Measurements from ENCODE around the gene ZNF831.
A peak's percentile ranks its signal among the peaks of the same experiment; 100 is the strongest.

The ZNF831 gene

DNA sequence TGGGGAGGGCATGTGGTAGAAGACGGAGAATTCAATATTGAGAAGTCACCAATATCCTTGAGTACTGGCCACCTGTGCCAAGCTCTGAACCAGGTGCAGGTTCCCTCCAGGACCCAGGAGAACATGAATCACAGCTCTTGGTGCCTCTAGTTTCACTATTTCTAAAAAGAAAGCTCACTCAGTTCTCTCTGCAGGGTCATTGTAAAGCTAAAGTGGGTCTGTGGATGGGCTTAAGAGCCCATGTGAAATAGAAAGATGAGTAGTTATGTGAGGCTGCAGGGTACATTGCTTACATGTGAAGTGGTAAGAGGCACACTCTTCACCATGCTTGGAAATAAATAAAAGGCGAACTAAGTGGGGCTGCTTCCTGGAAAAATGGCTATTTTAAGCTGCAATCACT is 43.6 kb downstream of the ZNF831 start:
- intact Hi-C loops (cut with DNase I), result loop anchor here (1.0 to 5.0 kb wide), 2 partner anchors 119 to 340 kb away; no protein-coding TSS in a partner anchor
- no peak for DNase-seq

GRCh38 chr20:59207742-59208357 is 44.2 kb downstream of the ZNF831 start:
- intact Hi-C loops (cut with DNase I), result loop anchor here (1.0 to 5.0 kb wide), 2 partner anchors 120 to 341 kb away; no protein-coding TSS in a partner anchor
- DNase-seq, result peak in 6 of 10 donors; percentile 54 to 92 (median 65)

- DNase-seq, result no peak
These were observed 46.6 kb downstream of the ZNF831 start for GRCh38 chr20:59210186-59210585.

DNA sequence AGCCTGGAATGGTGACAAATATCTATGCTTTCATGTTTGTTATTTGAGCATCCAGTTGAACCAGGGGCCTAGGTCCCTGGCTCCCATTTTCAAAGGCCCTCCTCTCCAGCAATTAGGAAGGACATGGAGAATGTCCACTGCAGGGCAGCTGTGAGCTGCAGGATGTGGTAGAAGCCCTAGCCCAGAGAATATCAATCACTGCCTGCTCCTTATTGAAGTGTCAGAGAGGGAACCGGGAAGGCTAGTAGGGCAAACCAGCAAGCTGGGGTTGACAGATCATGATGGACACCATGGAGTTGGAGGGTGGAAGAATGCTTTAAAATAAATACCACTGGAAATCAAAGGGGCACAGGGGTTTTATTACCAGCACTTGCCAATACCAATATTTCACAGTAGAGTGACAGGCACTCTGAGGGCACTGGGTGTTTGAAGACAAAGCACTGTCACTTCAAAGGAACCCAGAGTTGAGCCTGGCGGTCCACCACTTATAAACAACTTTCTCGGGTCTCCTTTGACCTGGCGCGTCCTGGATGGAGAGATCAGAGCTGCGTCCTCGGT is 47.7 kb downstream of the ZNF831 start:
- no peak for DNase-seq
- intact Hi-C loops (cut with DNase I), result no loop called here

More at GRCh38 chr20:59210186-59210585, 46.6 kb downstream of the ZNF831 start:
- intact Hi-C loops (cut with DNase I), result no loop called here

- intact Hi-C loops (cut with DNase I), result no loop called here
- DNase-seq, result no peak
These were observed 50.5 kb downstream of the ZNF831 start for GRCh38 chr20:59214073-59214472.

- intact Hi-C loops (cut with DNase I), result no loop called here
- DNase-seq, result no peak
These were observed 51.3 kb downstream of the ZNF831 start for GRCh38 chr20:59214606-59215547.

DNA sequence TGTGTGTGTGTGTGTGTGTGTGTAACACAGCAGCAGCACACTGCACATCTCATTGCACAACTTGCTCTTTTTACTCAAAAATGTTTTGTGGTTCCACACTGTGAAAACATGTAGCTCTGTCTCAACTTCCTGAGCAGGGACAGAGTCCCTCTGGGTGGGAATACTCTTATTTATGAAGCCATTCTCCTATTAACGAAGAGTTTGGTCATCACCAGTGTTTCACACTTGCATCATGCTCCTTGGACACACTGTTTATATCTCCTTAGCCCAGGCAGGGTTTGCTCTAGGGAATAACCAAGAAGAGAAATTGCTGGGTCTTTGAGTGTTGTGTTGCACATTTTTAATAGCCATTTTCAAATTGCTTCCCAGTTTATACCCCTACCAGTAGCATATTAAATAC is 53.6 kb downstream of the ZNF831 start:
- no peak for DNase-seq

GRCh38 chr20:59217794-59218280 is 54.2 kb downstream of the ZNF831 start:
- no peak for DNase-seq
- intact Hi-C loops (cut with DNase I), result no loop called here

More for the DNA sequence above, 53.6 kb downstream of the ZNF831 start:
- intact Hi-C loops (cut with DNase I), result no loop called here

GRCh38 chr20:59219211-59219610 is 55.6 kb downstream of the ZNF831 start:
- peak in 1 of 10 donors; percentile 54 for DNase-seq
- intact Hi-C loops (cut with DNase I), result no loop called here

GRCh38 chr20:59220161-59220560 is 56.5 kb downstream of the ZNF831 start:
- no peak for DNase-seq
- intact Hi-C loops (cut with DNase I), result loop anchor here (5.0 to 10.0 kb wide), 2 partner anchors 182 to 275 kb away; no protein-coding TSS in a partner anchor

- peak in 1 of 10 donors; percentile 53 for DNase-seq
- intact Hi-C loops (cut with DNase I), result loop anchor here (5.0 to 10.0 kb wide), 2 partner anchors 181 to 274 kb away; no protein-coding TSS in a partner anchor
These were observed 57.6 kb downstream of the ZNF831 start for GRCh38 chr20:59221049-59221706.

DNA sequence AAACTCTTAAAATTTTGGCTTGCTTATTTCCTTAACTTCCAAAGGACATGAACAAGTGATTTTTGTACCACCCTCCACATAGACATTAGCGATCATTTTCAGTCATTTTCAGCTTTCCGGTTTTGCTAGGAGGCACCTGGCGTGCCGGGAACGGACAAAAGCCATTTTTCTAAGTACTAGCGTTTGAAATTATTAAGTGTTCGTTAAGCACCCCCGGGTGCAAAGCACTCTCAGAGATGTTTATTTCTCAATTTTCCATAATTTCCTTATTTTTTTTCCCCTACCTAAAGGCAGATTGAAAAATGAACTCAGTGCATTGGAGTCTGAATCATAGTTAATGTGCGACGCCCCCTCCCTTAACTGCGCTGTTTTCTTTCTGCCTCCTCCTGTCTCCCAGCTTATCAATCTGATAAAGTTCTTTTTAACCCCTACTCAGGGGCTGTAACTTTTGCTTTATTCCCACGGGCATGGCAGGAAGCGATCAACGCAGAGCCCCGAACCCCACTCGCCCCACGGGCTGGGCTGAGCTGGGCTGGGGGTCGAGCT is 58.2 kb downstream of the ZNF831 start:
- DNase-seq, result no peak
- intact Hi-C loops (cut with DNase I), result loop anchor here (1.0 to 10.0 kb wide), 4 partner anchors 135 to 351 kb away; no protein-coding TSS in a partner anchor

DNA sequence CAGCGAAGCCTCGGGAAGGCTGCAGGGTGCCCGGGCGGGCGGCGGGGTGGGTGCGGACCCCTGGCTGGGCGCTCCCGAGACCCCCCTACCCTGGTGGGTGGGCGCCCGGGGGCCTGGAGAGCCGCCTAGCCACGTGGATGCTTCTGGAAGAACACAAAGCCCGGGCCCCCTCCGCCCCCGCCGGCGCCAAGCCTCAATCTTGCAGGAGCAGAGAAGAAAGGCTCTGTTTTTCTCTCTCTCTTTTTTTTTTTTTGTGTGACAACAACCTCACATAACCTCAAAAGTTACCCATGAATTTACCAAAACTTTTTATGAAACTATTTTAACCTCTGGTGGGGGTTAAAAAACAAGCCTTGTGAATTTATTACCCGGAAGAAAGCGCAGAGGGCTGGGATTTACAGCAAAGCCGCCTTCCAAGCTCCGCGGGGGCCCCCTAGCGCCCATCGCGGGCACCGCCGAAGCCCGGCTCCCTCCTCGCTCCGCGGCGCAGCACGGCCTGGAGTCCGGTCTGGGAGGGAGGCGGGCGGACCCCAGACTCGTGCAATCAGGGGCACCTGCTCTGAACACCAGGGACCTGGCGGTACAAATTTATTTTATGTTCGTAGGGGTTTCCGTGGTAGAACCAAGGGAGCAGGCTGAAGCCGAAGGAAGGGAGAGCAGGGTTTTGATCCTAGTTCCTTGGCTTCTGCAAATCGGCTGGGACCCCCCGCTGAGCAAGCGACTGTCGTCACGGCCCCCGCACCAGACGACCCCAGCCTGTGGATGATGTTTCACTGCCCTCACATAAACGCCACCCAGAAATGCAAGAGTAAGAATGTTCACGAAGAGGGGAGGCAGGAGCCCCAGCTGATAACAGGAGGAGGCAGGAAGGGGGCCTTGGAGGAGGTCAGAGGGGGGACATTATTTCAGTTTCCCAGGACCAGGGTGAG is 58.9 kb downstream of the ZNF831 start:
- peak; percentile 60 to 97 (median 82) for DNase-seq
- intact Hi-C loops (cut with DNase I), result loop anchor here (1.0 to 10.0 kb wide), 4 partner anchors 136 to 352 kb away; no protein-coding TSS in a partner anchor

DNA sequence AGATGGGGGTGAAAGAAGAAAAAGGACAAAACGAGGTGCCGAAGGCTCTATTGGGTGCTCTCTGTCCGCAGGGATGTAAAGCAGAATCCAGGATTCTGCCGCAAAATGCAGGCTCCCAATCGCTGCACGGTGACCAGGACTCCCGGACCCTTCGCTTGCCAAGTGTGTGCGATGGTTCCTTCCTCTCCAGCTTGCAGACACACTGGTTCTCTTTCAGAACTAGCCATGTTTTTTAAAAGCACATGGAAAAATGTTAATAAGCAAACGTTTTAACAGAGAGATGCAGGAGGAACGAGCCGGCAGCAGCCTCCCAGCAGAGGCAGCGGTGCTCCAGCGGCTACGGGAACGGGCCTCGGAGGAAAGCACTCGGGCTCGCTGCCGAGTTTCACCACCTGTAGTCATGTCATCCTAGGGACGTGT is 59.6 kb downstream of the ZNF831 start:
- peak in 6 of 10 donors; percentile 32 to 89 (median 63) for DNase-seq
- intact Hi-C loops (cut with DNase I), result loop anchor here (2.0 to 10.0 kb wide), 3 partner anchors 136 to 272 kb away; no protein-coding TSS in a partner anchor

DNA sequence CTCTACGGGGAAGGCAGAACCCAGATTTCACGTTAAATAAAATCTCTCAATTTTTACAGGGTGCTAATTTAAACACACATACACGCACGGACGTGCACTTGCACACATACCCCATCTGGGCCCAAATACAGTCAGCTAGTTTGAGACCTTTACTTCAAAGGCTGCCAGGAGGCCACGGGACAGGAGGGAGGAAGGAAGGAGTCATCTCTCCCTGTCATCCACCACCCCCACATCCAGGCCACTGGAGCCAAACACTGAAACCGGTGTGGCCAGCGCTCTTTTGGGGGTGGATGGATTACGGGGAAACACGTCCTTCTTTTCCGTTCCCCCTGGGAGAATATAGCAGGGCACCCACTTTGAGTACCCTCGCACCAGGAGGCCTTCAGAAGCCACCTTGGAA is 60.1 kb downstream of the ZNF831 start:
- no peak for DNase-seq
- intact Hi-C loops (cut with DNase I), result loop anchor here (2.0 to 10.0 kb wide), 3 partner anchors 137 to 271 kb away; no protein-coding TSS in a partner anchor

GRCh38 chr20:59224236-59224635 is 60.6 kb downstream of the ZNF831 start:
- intact Hi-C loops (cut with DNase I), result loop anchor here (5.0 to 10.0 kb wide), 2 partner anchors 178 to 271 kb away; no protein-coding TSS in a partner anchor
- no peak for DNase-seq

GRCh38 chr20:59230385-59230784 is 66.8 kb downstream of the ZNF831 start:
- DNase-seq, result no peak
- intact Hi-C loops (cut with DNase I), result no loop called here

- intact Hi-C loops (cut with DNase I), result no loop called here
- no peak for DNase-seq
These were observed 67.6 kb downstream of the ZNF831 start for GRCh38 chr20:59231124-59231804.

Measured in posterior cingulate gyrus (tissue), 11 donors.